IPS-18a (cell line): ENCODE data around the gene RNF133.

ENCODE experiments used
- H3K27ac ChIP-seq: one replicate; pipeline ENCODE4 v1.5.1; 2013; ENCODE audit warnings: low read length
- H3K27me3 ChIP-seq: one replicate; pipeline ENCODE4 v1.6.1; 2013; ENCODE audit warnings: mild to moderate bottlenecking, low read length; ENCODE audit not compliant: control insufficient read depth, insufficient read depth
- H3K36me3 ChIP-seq: one replicate; pipeline ENCODE4 v1.6.1; 2013; ENCODE audit warnings: low read depth, low read length; ENCODE audit not compliant: control insufficient read depth
- H3K4me1 ChIP-seq: one replicate; pipeline ENCODE4 v1.6.1; 2013; ENCODE audit warnings: low read depth, low read length; ENCODE audit not compliant: control insufficient read depth
- H3K4me3 ChIP-seq: one replicate; pipeline ENCODE4 v1.5.1; 2013; ENCODE audit warnings: low read length
- H3K9ac ChIP-seq: one replicate; pipeline ENCODE4 v1.6.1; 2013; ENCODE audit warnings: mild to moderate bottlenecking, low read length, moderate library complexity
- H3K9me3 ChIP-seq: one replicate; pipeline ENCODE4 v1.6.1; 2013; ENCODE audit warnings: low read depth, low read length; ENCODE audit not compliant: control insufficient read depth

The RNF133 gene

GRCh38 chr7:122675011-122675410 lies 23.9 kb downstream of the RNF133 start:
- H3K36me3 ChIP-seq, result no peaks in the 10 kb centered on the region
- no peak overlapping the region for H3K27ac ChIP-seq
- H3K4me1 ChIP-seq, result peaks cover 32% of the 10 kb centered on the region
- no peaks in the 10 kb centered on the region for H3K27me3 ChIP-seq
- no peak overlapping the region for H3K9ac ChIP-seq
- H3K4me3 ChIP-seq, result no peak overlapping the region
- no peaks in the 10 kb centered on the region for H3K9me3 ChIP-seq

DNA sequence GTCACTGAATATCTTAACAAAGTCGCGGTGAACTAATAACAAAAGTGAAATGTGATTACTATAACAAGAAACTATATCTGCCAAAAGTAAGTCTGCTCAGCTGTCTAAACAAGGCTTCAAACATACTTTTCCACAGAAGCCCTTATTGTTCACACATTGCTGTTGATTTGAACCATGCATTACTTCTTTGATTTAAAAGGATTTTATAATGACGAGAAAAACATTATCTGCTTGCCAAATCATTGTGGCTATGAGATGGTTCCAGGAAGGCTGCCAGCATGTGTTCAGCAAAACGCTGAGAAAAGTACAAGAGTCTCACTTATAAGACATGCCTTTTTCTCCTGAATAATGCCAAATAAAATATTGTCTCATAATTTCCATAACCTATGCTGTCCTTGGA lies 24.4 kb downstream of the RNF133 start:
- Histone ChIP-seq H3K4me1 (peaks cover 27% of the 10 kb centered on the region), H3K36me3 (no peaks in the 10 kb centered on the region), H3K9ac (no peak overlapping the region), H3K4me3 (no peak overlapping the region), H3K27ac (no peak overlapping the region), H3K27me3 (no peaks in the 10 kb centered on the region), H3K9me3 (no peaks in the 10 kb centered on the region)

DNA sequence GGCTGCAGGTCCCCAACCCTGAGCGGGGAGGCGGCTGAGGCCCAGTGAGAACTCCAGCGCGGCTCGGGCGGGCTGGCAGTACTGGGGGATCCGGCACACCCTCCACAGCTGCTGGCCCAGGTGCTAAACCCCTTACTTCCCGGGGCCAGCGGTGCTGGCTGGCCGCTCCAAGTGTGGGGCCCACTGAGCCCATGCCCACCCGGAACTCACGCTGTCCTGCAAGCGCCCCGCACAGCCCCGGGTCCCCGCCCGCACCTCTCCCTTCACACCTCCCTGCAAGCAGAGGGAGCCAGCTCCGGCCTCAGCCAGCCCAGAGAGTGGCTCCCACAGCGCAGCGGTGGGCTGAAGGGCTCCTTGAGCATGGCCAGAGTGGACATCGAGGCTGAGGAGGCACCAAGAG lies 25.0 kb downstream of the RNF133 start:
- no peaks in the 10 kb centered on the region for H3K36me3 ChIP-seq
- no peaks in the 10 kb centered on the region for H3K9me3 ChIP-seq
- H3K4me1 ChIP-seq, result peaks cover 26% of the 10 kb centered on the region
- H3K4me3 ChIP-seq, result no peak overlapping the region
- H3K27me3 ChIP-seq, result no peaks in the 10 kb centered on the region
- no peak overlapping the region for H3K9ac ChIP-seq
- no peak overlapping the region for H3K27ac ChIP-seq

DNA sequence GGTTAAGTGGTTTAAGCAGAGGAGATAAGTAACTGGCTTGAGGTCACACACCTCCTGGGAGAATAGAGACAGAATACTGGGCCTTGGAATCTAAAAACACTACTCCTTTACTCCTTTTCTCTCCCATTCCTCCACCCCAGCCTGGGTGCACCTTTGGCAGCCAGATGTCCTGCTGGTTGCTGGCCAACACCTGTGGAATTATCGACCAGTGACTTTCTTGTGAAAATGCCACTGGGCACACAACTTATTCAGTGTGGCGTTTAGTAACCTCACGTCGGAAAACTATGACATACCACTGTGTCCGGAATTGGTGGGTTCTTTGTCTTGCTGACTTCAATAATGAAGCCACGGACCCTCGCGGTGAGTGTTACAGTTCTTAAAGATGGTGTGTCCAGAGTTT lies 26.4 kb downstream of the RNF133 start:
- Histone ChIP-seq H3K4me1 (peaks cover 12% of the 10 kb centered on the region), H3K9me3 (no peaks in the 10 kb centered on the region), H3K36me3 (no peaks in the 10 kb centered on the region), H3K9ac (no peak overlapping the region), H3K27me3 (no peaks in the 10 kb centered on the region), H3K4me3 (no peak overlapping the region), H3K27ac (no peak overlapping the region)

DNA sequence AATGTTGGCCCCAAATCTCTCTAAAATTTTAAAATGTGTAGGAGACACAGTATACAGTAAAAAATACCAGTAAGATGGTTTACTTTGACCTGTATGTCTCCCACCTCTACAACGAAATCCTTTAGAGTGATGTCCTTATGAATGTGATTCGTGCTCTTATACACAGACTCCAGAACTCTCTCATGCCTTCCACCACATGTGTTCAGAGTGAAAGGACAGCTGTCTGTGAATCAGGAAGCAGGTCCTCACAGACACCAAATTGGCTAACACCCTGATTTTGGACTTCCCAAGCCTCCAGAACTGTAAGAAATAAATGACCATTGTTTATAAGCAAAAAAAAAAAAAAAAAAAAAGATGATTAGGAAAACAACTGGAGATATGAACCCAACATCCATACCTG lies 35.2 kb downstream of the RNF133 start:
- H3K36me3 ChIP-seq, result no peaks in the 10 kb centered on the region
- no peak overlapping the region for H3K27ac ChIP-seq
- no peak overlapping the region for H3K9ac ChIP-seq
- no peaks in the 10 kb centered on the region for H3K9me3 ChIP-seq
- H3K4me3 ChIP-seq, result no peak overlapping the region
- no peaks in the 10 kb centered on the region for H3K27me3 ChIP-seq
- H3K4me1 ChIP-seq, result no peaks in the 10 kb centered on the region

DNA sequence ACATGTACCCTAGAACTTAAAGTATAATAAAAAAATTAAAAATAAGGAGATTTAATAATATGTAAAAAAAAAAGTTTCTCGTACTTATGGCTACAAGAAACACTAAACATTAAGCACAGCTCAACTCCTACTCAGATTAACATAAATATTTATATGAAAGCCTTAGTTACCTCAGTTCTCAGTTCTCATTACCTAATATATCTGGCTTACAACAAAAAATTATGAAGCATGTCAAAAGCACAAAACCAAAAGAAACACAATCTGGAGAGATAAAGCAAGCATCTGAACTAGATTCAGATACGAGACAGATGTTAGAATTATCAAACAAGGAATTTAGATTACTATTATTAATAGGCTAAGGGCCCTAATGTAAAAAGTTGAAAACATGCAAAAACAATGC lies 40.1 kb downstream of the RNF133 start:
- Histone ChIP-seq H3K9ac (no peak overlapping the region), H3K4me3 (no peak overlapping the region), H3K4me1 (no peaks in the 10 kb centered on the region), H3K27ac (no peak overlapping the region), H3K36me3 (no peaks in the 10 kb centered on the region), H3K9me3 (no peaks in the 10 kb centered on the region), H3K27me3 (no peaks in the 10 kb centered on the region)

- no peak overlapping the region for H3K4me3 ChIP-seq
- no peaks in the 10 kb centered on the region for H3K36me3 ChIP-seq
- H3K9ac ChIP-seq, result no peak overlapping the region
- H3K9me3 ChIP-seq, result no peaks in the 10 kb centered on the region
- no peaks in the 10 kb centered on the region for H3K27me3 ChIP-seq
- H3K4me1 ChIP-seq, result no peaks in the 10 kb centered on the region
- no peak overlapping the region for H3K27ac ChIP-seq
Observed at GRCh38 chr7:122653685-122654084, 45.2 kb downstream of the RNF133 start.

GRCh38 chr7:122652876-122653275 lies 46.0 kb downstream of the RNF133 start:
- Histone ChIP-seq H3K4me1 (no peaks in the 10 kb centered on the region), H3K36me3 (no peaks in the 10 kb centered on the region), H3K4me3 (no peak overlapping the region), H3K27ac (no peak overlapping the region), H3K27me3 (no peaks in the 10 kb centered on the region), H3K9me3 (no peaks in the 10 kb centered on the region), H3K9ac (no peak overlapping the region)

- no peaks in the 10 kb centered on the region for H3K36me3 ChIP-seq
- no peaks in the 10 kb centered on the region for H3K9me3 ChIP-seq
- H3K9ac ChIP-seq, result no peak overlapping the region
- H3K27me3 ChIP-seq, result no peaks in the 10 kb centered on the region
- H3K27ac ChIP-seq, result no peak overlapping the region
- H3K4me1 ChIP-seq, result no peaks in the 10 kb centered on the region
- no peak overlapping the region for H3K4me3 ChIP-seq
Observed at GRCh38 chr7:122651451-122651850, 47.5 kb downstream of the RNF133 start.
